Astrocyte of the cerebellum (primary cell): ENCODE results near the gene BAZ1A.

Source experiments
- DNase-seq: peaks from one replicate; pipeline ENCODE4 v3.0.0-alpha.2; 2011; ENCODE audit warnings: low read depth
- H3K4me3 ChIP-seq: 2 replicates; pipeline ENCODE4 v1.5.1; 2011; ENCODE audit warnings: mild to moderate bottlenecking, low read depth, low read length, moderate library complexity
- CTCF ChIP-seq: IDR thresholded peaks from 2 replicates; pipeline ENCODE4 v1.5.1; 2012; ENCODE audit warnings: low read length, low read depth, moderate library complexity, mild to moderate bottlenecking; ENCODE audit errors: missing control alignments
- in situ Hi-C: cut with HindIII; loops from 2 replicates; pipeline ENCODE4 v1.10.0; 2017; ENCODE audit warnings: low sequenced_read_pairs

Gene BAZ1A

GRCh38 chr14:34875031-34875922, at the start of gene BAZ1A:
Gene BAZ1A (minus strand): TSS chr14:34875360. CDS start chr14:34874604, 756 bp downstream.
- in situ Hi-C loops, result no loop called here
- peak; percentile 70 for DNase-seq
- TF ChIP-seq CTCF, result no peak
- H3K4me3 ChIP-seq, result peak within 1 kb of the TSS; percentile 90

GRCh38 chr14:34920339-34920738, 45.2 kb upstream of the BAZ1A start:
- no peak for DNase-seq
- H3K4me3 ChIP-seq, result no peak overlapping the region
- TF ChIP-seq CTCF, result no peak
- in situ Hi-C loops, result no loop called here

- H3K4me3 ChIP-seq, result no peak overlapping the region
- DNase-seq, result no peak
- in situ Hi-C loops, result no loop called here
- TF ChIP-seq CTCF, result no peak
Observed at GRCh38 chr14:34913619-34914018, 38.5 kb upstream of the BAZ1A start.

- no peak for TF ChIP-seq CTCF
- H3K4me3 ChIP-seq, result no peak overlapping the region
- DNase-seq, result no peak
- in situ Hi-C loops, result no loop called here
Observed at GRCh38 chr14:34912966-34913365, 37.8 kb upstream of the BAZ1A start.

- H3K4me3 ChIP-seq, result no peak overlapping the region
- DNase-seq, result no peak
- in situ Hi-C loops, result no loop called here
- TF ChIP-seq CTCF, result no peak
Observed at GRCh38 chr14:34912182-34912581, 37.0 kb upstream of the BAZ1A start.

- H3K4me3 ChIP-seq, result no peak overlapping the region
- DNase-seq, result peak; percentile 45
- TF ChIP-seq CTCF, result no peak
- in situ Hi-C loops, result no loop called here
Observed at GRCh38 chr14:34911209-34912150, 36.3 kb upstream of the BAZ1A start.
